HepG2 (cell line): ENCODE data around the gene STIP1. TPM values are rescaled to one million over a fixed set of nuclear protein-coding genes. Genes with fewer than 3 reads are reported as not detected.

Source experiments
- ATF6 ChIP-seq: sonication (generic); formaldehyde crosslinking; conservative IDR thresholded peaks from 2 replicates; pipeline ENCODE4 v1.4.0; 2020; ENCODE audit warnings: missing genetic modification reagents
- BHLHE40 ChIP-seq: IDR thresholded peaks from 2 replicates; pipeline ENCODE4 v1.6.1; 2011; ENCODE audit warnings: low read length, improper control_type of control experiment
- CC2D1A ChIP-seq: sonication (generic); formaldehyde crosslinking; IDR thresholded peaks from 2 replicates; pipeline ENCODE4 v1.8.1; 2023; ENCODE audit warnings: mild to moderate bottlenecking, missing genetic modification reagents
- HDAC6 ChIP-seq: fragments of 200-600 bp; sonication (generic); IDR thresholded peaks from 2 replicates; pipeline ENCODE4 v1.7.0; 2017; ENCODE audit warnings: mild to moderate bottlenecking, antibody characterized with exemption, low read length, low read depth
- HIVEP1 ChIP-seq: sonication (generic); formaldehyde crosslinking; IDR thresholded peaks from 2 replicates; pipeline ENCODE4 v1.4.0; 2020; ENCODE audit warnings: mild to moderate bottlenecking, missing genetic modification reagents
- HOXA3 ChIP-seq: sonication (generic); formaldehyde crosslinking; IDR thresholded peaks from 2 replicates; pipeline ENCODE4 v1.5.0; 2020; ENCODE audit warnings: missing genetic modification reagents
- KLF15 ChIP-seq: sonication (generic); formaldehyde crosslinking; IDR thresholded peaks from 2 replicates; pipeline ENCODE4 v1.8.1; 2023; ENCODE audit warnings: borderline replicate concordance, mild to moderate bottlenecking, inconsistent platforms, missing genetic modification reagents, mixed read lengths
- KMT2A ChIP-seq: sonication (generic); formaldehyde crosslinking; IDR thresholded peaks from 2 replicates; pipeline ENCODE4 v1.4.0; 2020; ENCODE audit warnings: missing genetic modification reagents
- LCORL ChIP-seq, 2 experiments: fragments of 450-650 bp in 1 of 2; sonication (generic) in 1 of 2; formaldehyde crosslinking in 1 of 2; IDR thresholded peaks; 2 replicates each; pipeline versions ENCODE4 v1.5.0 to v1.6.1; 2017 to 2020; ENCODE audit warnings: antibody characterized with exemption in 1 of 2, missing genetic modification reagents in 1 of 2
- NBN ChIP-seq: fragments of 450-650 bp; conservative IDR thresholded peaks from 2 replicates; pipeline ENCODE4 v1.6.1; 2017
- RBM39 ChIP-seq: fragments of 200-400 bp; formaldehyde crosslinking; IDR thresholded peaks from one replicate; pipeline ENCODE4 v1.6.1; 2018; ENCODE audit warnings: antibody characterized with exemption, mild to moderate bottlenecking, low read depth, low read length; ENCODE audit not compliant: poor library complexity, severe bottlenecking
- SCMH1 ChIP-seq: sonication (generic); formaldehyde crosslinking; IDR thresholded peaks from 2 replicates; pipeline ENCODE4 v1.9.0; 2021; ENCODE audit warnings: missing genetic modification reagents, mild to moderate bottlenecking, borderline replicate concordance
- TFDP2 ChIP-seq: sonication (generic); formaldehyde crosslinking; IDR thresholded peaks from 2 replicates; pipeline ENCODE4 v1.4.0; 2020; ENCODE audit warnings: missing genetic modification reagents
- THAP11 ChIP-seq: IDR thresholded peaks from 2 replicates; pipeline ENCODE4 v1.6.1; 2016; ENCODE audit warnings: missing biosample characterization, missing genetic modification reagents
- ZFP62 ChIP-seq: sonication (generic); formaldehyde crosslinking; IDR thresholded peaks from 2 replicates; pipeline ENCODE4 v1.4.0; 2020; ENCODE audit warnings: missing genetic modification reagents
- ZFY ChIP-seq: sonication (generic); formaldehyde crosslinking; IDR thresholded peaks from 2 replicates; pipeline ENCODE4 v1.4.0; 2020; ENCODE audit warnings: missing genetic modification reagents
- ZMYM2 ChIP-seq: sonication (generic); formaldehyde crosslinking; IDR thresholded peaks from 2 replicates; pipeline ENCODE4 v1.8.0; 2022; ENCODE audit warnings: mild to moderate bottlenecking, missing genetic modification reagents
- ZNF143 ChIP-seq: sonication (generic); formaldehyde crosslinking; IDR thresholded peaks from 2 replicates; pipeline ENCODE4 v1.4.0; 2020; ENCODE audit warnings: missing genetic modification reagents
- ZNF562 ChIP-seq: sonication (generic); formaldehyde crosslinking; IDR thresholded peaks from 2 replicates; pipeline ENCODE4 v1.8.0; 2022; ENCODE audit warnings: missing genetic modification reagents, borderline replicate concordance
- ZNF737 ChIP-seq: sonication (generic); formaldehyde crosslinking; IDR thresholded peaks from 2 replicates; pipeline ENCODE4 v1.5.0; 2020; ENCODE audit warnings: missing genetic modification reagents, mild to moderate bottlenecking, borderline replicate concordance
- ZZZ3 ChIP-seq: sonication (generic); formaldehyde crosslinking; IDR thresholded peaks from 2 replicates; pipeline ENCODE4 v1.4.0; 2020; ENCODE audit warnings: missing genetic modification reagents, mild to moderate bottlenecking, borderline replicate concordance
- polyA plus RNA-seq, 8 experiments: library from polyadenylated mRNA; depleted of rRNA in 3 of 8; stranded (reverse) in 7 of 8; unstranded in 1 of 8; fragments of >200 nt; fragmentation: Illumina TruSeq in 4 of 8; extraction: Trizol in 4 of 8; gene quantifications; 2 replicates each; pipeline versions ENCODE4 v1.2.1 to v1.2.3, GENCODE V29; 2011 to 2016; ENCODE audit warnings: low read depth in 4 of 8, missing spikeins in 1 of 8, mixed read lengths in 1 of 8; ENCODE audit not compliant: insufficient read depth in 1 of 8
- total RNA-seq, 5 experiments: library from RNA; depleted of rRNA; stranded (reverse); fragments of >200 nt; fragmentation: Illumina TruSeq; extraction: Trizol; gene quantifications; 2 replicates each; pipeline ENCODE4 v1.2.3, GENCODE V29; 2016; ENCODE audit warnings: low read depth in 1 of 5
- TF ChIP-seq, protein P1 (sequence below): sonication (generic); formaldehyde crosslinking; conservative IDR thresholded peaks from 2 replicates; pipeline ENCODE4 v1.4.0; 2020; ENCODE audit warnings: missing genetic modification reagents
- TF ChIP-seq, protein P2 (sequence below): sonication (generic); formaldehyde crosslinking; IDR thresholded peaks from 2 replicates; pipeline ENCODE4; 2020; ENCODE audit warnings: missing genetic modification reagents, mild to moderate bottlenecking, borderline replicate concordance

Gene STIP1
- total and polyA plus RNA-seq, 2 of the 13 experiments (the other 11 are each of a cell fraction or from before 2014, with no cell fraction given): 81.1 to 217 TPM

GRCh38 chr11:64240435-64241240 is 54.7 kb downstream of the STIP1 start, which contains the start of gene FKBP2 (continued):
- TF ChIP-seq, protein P1, sequence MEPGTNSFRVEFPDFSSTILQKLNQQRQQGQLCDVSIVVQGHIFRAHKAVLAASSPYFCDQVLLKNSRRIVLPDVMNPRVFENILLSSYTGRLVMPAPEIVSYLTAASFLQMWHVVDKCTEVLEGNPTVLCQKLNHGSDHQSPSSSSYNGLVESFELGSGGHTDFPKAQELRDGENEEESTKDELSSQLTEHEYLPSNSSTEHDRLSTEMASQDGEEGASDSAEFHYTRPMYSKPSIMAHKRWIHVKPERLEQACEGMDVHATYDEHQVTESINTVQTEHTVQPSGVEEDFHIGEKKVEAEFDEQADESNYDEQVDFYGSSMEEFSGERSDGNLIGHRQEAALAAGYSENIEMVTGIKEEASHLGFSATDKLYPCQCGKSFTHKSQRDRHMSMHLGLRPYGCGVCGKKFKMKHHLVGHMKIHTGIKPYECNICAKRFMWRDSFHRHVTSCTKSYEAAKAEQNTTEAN (CRISPR knock-in tag): peak; percentile 63; the same call in 1 of the 2 replicates
- TF ChIP-seq ZFY (CRISPR knock-in tag): peak; percentile 67
- no peak for TF ChIP-seq ZFP62 (CRISPR knock-in tag)
- peak; percentile 82; the same call in 1 of the 2 replicates for TF ChIP-seq HOXA3 (CRISPR knock-in tag)
- TF ChIP-seq SCMH1: no peak
- peak; percentile 87 for TF ChIP-seq BHLHE40
- TF ChIP-seq ZNF562 (CRISPR knock-in tag): no peak
- TF ChIP-seq RBM39: no peak
- no peak for TF ChIP-seq ATF6 (CRISPR knock-in tag)
- 0 out of 2 replicates have a peak, but pooled peaks have one; percentile 36 for TF ChIP-seq KMT2A (CRISPR knock-in tag)
- TF ChIP-seq, protein P2, sequence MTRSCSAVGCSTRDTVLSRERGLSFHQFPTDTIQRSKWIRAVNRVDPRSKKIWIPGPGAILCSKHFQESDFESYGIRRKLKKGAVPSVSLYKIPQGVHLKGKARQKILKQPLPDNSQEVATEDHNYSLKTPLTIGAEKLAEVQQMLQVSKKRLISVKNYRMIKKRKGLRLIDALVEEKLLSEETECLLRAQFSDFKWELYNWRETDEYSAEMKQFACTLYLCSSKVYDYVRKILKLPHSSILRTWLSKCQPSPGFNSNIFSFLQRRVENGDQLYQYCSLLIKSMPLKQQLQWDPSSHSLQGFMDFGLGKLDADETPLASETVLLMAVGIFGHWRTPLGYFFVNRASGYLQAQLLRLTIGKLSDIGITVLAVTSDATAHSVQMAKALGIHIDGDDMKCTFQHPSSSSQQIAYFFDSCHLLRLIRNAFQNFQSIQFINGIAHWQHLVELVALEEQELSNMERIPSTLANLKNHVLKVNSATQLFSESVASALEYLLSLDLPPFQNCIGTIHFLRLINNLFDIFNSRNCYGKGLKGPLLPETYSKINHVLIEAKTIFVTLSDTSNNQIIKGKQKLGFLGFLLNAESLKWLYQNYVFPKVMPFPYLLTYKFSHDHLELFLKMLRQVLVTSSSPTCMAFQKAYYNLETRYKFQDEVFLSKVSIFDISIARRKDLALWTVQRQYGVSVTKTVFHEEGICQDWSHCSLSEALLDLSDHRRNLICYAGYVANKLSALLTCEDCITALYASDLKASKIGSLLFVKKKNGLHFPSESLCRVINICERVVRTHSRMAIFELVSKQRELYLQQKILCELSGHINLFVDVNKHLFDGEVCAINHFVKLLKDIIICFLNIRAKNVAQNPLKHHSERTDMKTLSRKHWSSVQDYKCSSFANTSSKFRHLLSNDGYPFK (CRISPR knock-in tag): no peak
- 0 out of 2 replicates have a peak, but pooled peaks have one; percentile 26 for TF ChIP-seq ZMYM2 (CRISPR knock-in tag)
- peak; percentile 94 for TF ChIP-seq THAP11 (CRISPR knock-in tag)
- no peak for TF ChIP-seq NBN
- TF ChIP-seq HDAC6: no peak
- TF ChIP-seq ZNF143 (CRISPR knock-in tag): peak; percentile 59; the same call in 1 of the 2 replicates
- TF ChIP-seq LCORL (IDR thresholded peaks at IDR 0.05): no peak
- peak; percentile 49; the same call in 1 of the 2 replicates for TF ChIP-seq LCORL (CRISPR knock-in tag; IDR thresholded peaks at IDR 0.05)
- no peak for TF ChIP-seq CC2D1A (CRISPR knock-in tag)
- TF ChIP-seq ZNF737 (CRISPR knock-in tag): no peak
- TF ChIP-seq HIVEP1 (CRISPR knock-in tag): peak; percentile 94
- TF ChIP-seq ZZZ3: no peak
- TF ChIP-seq KLF15 (CRISPR knock-in tag): no peak
- peak; percentile 89 for TF ChIP-seq TFDP2 (CRISPR knock-in tag)
